Mammary epithelial cell (primary cell): Measurements from ENCODE around the gene DCD.

Source experiments
- EZH2 ChIP-seq: IDR thresholded peaks from 2 replicates; pipeline ENCODE4 v1.6.1; 2012; ENCODE audit warnings: low read length, inconsistent platforms, borderline replicate concordance
- TF ChIP-seq, protein P1 (sequence below), 2 donors: IDR thresholded peaks in 1 of 2; conservative IDR thresholded peaks in 1 of 2; 2 replicates each; pipeline ENCODE4 v1.5.1; 2011 to 2012; ENCODE audit warnings: inconsistent platforms in 2 of 2, low read length in 2 of 2, mild to moderate bottlenecking in 2 of 2, control low read depth in 1 of 2, low read depth in 1 of 2; ENCODE audit not compliant: insufficient read depth in 1 of 2; ENCODE audit errors: extremely low read depth in 1 of 2

DNA sequence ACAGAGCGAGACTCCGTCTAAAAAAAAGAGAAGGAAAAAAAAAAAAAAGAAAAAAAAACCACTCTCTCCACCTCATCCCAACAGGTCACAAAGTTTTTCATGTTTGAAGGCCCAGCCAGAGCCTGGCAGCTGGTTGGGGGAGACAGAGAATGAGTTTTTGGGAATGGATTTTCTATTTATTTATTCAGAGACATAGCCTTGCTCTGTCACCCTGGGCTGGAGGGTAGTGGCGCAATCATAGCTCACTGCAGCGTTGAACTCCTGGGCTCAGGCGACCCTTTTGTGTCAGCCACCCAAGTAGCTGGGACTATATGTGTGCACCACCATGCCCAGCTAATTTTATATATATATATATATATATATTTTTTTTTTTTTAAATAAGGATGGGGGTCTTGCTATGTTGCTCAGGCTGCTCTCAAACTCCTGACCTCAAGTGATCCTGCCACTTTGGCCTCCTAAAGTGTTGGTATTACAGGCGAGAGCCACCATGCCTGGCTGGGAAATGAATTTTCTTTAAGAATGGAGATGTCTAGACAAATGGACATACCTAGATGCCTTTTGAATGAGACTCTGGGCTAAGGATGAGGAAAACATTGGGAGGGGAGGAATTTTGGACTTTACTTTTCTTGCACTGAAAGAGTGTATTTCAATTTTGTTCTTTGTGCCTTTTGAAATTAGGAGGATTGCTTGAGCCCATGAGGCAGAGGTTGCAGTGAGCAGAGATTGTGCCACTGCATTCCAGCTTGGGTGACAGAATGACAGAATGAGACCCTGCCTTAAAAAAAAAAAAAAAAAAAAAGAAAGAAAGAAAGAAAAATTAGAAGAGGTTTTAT lies 42.8 kb downstream of the DCD start:
- TF ChIP-seq, protein P1, sequence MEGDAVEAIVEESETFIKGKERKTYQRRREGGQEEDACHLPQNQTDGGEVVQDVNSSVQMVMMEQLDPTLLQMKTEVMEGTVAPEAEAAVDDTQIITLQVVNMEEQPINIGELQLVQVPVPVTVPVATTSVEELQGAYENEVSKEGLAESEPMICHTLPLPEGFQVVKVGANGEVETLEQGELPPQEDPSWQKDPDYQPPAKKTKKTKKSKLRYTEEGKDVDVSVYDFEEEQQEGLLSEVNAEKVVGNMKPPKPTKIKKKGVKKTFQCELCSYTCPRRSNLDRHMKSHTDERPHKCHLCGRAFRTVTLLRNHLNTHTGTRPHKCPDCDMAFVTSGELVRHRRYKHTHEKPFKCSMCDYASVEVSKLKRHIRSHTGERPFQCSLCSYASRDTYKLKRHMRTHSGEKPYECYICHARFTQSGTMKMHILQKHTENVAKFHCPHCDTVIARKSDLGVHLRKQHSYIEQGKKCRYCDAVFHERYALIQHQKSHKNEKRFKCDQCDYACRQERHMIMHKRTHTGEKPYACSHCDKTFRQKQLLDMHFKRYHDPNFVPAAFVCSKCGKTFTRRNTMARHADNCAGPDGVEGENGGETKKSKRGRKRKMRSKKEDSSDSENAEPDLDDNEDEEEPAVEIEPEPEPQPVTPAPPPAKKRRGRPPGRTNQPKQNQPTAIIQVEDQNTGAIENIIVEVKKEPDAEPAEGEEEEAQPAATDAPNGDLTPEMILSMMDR (conservative IDR thresholded peaks at IDR 0.05 in 1 of 2, IDR thresholded peaks at IDR 0.05 in 1 of 2; ENCODE audit: extremely low read depth in 1 of 2, insufficient read depth in 1 of 2, low read depth in 1 of 2, low read length in 2 of 2): no peak
- no peak for TF ChIP-seq EZH2
